Measurements from ENCODE around the gene CTNNA3.

DNA sequence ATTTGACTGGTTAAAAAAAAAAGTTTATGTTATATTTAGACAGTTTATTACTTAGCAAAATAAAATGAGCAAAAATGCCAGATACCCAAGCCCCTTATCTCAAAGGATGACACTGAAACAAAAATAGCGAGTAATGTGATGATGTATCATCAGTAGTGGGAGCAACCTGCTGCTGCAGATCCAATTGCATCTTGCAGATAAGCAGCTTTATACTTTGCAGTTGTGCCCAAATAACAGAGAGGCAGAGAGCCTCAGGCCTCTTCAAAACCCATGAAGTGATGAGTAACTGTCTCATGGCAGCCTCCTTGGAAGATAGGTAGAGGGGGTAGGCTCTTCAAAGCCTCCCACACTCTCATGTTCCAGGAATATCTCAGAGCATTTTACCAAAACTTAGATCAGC, 1238.4 kb downstream of the CTNNA3 start:
- TF ChIP-seq CTCF (conservative IDR thresholded peaks at IDR 0.05 in 1 of 2, IDR thresholded peaks at IDR 0.05 in 1 of 2; ENCODE audit: low read depth in 1 of 2, low read length in 2 of 2), result no peak
- no peak for TF ChIP-seq EZH2 (IDR thresholded peaks at IDR 0.05; ENCODE audit: low read length, missing control alignments)
